ENCODE measurements around the gene GRPR.
"Not testable (repeated sequence)": the region's sequence is repeated elsewhere in the genome, so short reads cannot be mapped to it uniquely, and the experiment has no call there.

Gene GRPR

DNA sequence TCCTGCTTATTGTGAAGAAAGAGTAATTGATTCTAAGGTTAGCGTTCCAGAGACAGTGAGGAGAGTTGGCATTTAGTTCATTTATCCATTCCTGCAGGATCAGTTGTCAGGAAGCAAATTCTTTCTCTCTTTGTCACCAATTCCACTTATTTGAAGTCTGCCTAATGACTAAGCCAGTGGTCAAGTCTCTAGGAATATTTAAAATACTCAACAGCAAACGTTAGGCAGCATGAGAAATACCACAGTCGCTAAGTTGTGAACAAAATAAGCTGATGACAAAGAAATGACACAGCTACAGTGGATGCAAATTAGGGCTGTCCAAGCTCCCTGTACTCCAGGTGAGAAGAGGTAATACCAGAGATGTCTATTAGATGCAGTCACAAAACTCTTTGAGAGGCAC is 37.4 kb downstream of the GRPR start:
- Histone ChIP-seq H3K27me3 (ENCODE audit: insufficient read depth, low read length) (no peaks in the 10 kb centered on the region), H3K9ac (ENCODE audit: low read depth, low read length) (no peak overlapping the region), H3K4me1 (ENCODE audit: insufficient read depth, low read length) (no peaks in the 10 kb centered on the region), H3K4me3 (ENCODE audit: low read length) (no peak overlapping the region), H3K36me3 (ENCODE audit: insufficient read depth, low read depth, low read length) (peaks cover 16% of the 10 kb centered on the region; the same call in 1 of the 2 replicates), H3K27ac (ENCODE audit: low read length) (no peak overlapping the region), H3K9me3 (ENCODE audit: insufficient read depth, low read depth, low read length) (no peaks in the 10 kb centered on the region)

DNA sequence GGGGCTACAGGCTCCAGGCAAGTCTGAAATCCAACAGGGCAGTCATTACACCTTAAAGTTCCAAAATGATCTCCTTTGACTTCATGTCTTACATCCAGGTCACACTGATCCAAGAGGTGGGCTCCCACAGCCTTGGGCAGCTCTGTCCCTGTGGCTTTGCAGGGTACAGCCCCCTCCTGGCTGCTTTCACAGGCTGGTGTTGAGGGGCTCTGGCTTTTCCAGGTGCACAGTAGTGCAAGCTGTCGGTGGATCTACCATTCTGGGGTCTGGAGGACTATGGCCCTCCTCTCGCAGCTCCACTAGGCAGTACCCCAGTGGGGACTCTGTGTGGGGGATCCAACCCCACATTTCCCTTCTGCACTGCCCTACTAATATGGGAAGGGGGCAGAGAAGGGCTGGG is 37.8 kb downstream of the GRPR start:
- not testable (repeated sequence) for H3K9ac ChIP-seq (ENCODE audit: low read depth, low read length); H3K4me1 ChIP-seq (ENCODE audit: insufficient read depth, low read length); H3K9me3 ChIP-seq (ENCODE audit: insufficient read depth, low read depth, low read length); H3K27me3 ChIP-seq (ENCODE audit: insufficient read depth, low read length); H3K4me3 ChIP-seq (ENCODE audit: low read length); H3K27ac ChIP-seq (ENCODE audit: low read length)
- peaks cover 13% of the 10 kb centered on the region; the same call in 1 of the 2 replicates for H3K36me3 ChIP-seq (ENCODE audit: insufficient read depth, low read depth, low read length)

- H3K4me1 ChIP-seq (ENCODE audit: insufficient read depth, low read length), result no peaks in the 10 kb centered on the region
Observed at GRCh38 chrX:16162391-16162790, 39.0 kb downstream of the GRPR start.

DNA sequence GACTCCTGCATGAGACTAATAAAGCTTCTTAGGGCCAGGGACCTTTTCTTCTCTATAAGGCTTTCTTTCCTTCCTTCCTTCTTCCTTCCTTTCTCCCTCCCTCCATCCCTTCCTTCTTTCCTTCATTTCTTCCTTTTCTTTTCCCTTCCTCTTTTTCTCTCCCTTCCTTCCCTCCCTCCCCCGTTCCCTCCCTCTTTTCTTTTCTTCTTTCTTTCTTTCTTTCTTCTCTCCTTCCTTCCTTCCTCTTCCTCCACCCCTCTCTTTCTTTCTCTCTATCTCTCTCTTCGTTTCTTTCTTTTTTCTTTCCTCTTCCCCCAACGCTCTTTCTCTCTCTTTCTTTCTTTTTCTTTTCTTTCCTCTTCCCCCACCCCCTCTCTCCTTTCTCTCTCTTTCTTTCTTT is 41.4 kb downstream of the GRPR start:
- Histone ChIP-seq H3K4me3 (ENCODE audit: low read length) (no peak overlapping the region), H3K9me3 (ENCODE audit: insufficient read depth, low read depth, low read length) (no peaks in the 10 kb centered on the region), H3K27ac (ENCODE audit: low read length) (no peak overlapping the region), H3K9ac (ENCODE audit: low read depth, low read length) (no peak overlapping the region), H3K27me3 (ENCODE audit: insufficient read depth, low read length) (no peaks in the 10 kb centered on the region), H3K4me1 (ENCODE audit: insufficient read depth, low read length) (no peaks in the 10 kb centered on the region), H3K36me3 (ENCODE audit: insufficient read depth, low read depth, low read length) (no peaks in the 10 kb centered on the region; the same call in 1 of the 2 replicates)

More at GRCh38 chrX:16162391-16162790, 39.0 kb downstream of the GRPR start:
- Histone ChIP-seq H3K4me3 (ENCODE audit: low read length) (no peak overlapping the region), H3K9ac (ENCODE audit: low read depth, low read length) (no peak overlapping the region), H3K27ac (ENCODE audit: low read length) (no peak overlapping the region), H3K27me3 (ENCODE audit: insufficient read depth, low read length) (no peaks in the 10 kb centered on the region), H3K36me3 (ENCODE audit: insufficient read depth, low read depth, low read length) (peaks cover 2% of the 10 kb centered on the region; the same call in 1 of the 2 replicates), H3K9me3 (ENCODE audit: insufficient read depth, low read depth, low read length) (no peaks in the 10 kb centered on the region)

DNA sequence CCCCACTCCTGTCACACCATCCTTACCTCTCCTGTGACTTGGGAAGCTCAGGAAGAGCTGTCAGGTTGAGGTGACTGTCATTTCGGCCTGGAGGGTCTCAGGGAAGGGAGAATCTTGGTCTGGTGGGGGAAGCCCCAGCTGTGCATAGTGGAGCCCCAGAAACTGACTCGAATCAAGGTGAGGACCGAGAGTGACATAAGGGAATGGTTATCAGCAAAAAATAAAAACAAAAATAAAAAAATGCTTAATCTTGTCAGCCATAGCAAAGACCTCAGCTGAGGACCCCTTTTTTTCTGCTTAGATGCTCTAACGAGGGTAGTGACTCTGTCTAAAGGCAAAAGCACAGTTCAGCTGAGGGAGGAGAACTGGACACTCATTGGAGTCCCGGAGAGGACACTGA is 43.8 kb downstream of the GRPR start, which contains the start of gene MAGEB17:
Gene MAGEB17, plus strand, starts transcription at position 301 of the 400 bp plus-strand sequence. CDS start 2,902 bp downstream, outside the sequence.
- Histone ChIP-seq H3K27ac (ENCODE audit: low read length) (no peak within 1 kb of the TSS), H3K4me1 (ENCODE audit: insufficient read depth, low read length) (no peaks in the 10 kb centered on the region), H3K4me3 (ENCODE audit: low read length) (no peak within 1 kb of the TSS), H3K9me3 (ENCODE audit: insufficient read depth, low read depth, low read length) (no peaks in the 10 kb centered on the region), H3K27me3 (ENCODE audit: insufficient read depth, low read length) (no peaks in the 10 kb centered on the region), H3K9ac (ENCODE audit: low read depth, low read length) (no peak within 1 kb of the TSS), H3K36me3 (ENCODE audit: insufficient read depth, low read depth, low read length) (no peaks in the 10 kb centered on the region)

- Histone ChIP-seq H3K27me3 (ENCODE audit: insufficient read depth, low read length) (no peaks in the 10 kb centered on the region), H3K36me3 (ENCODE audit: insufficient read depth, low read depth, low read length) (no peaks in the 10 kb centered on the region), H3K4me1 (ENCODE audit: insufficient read depth, low read length) (no peaks in the 10 kb centered on the region), H3K9ac (ENCODE audit: low read depth, low read length) (no peak overlapping the region), H3K27ac (ENCODE audit: low read length) (no peak overlapping the region), H3K4me3 (ENCODE audit: low read length) (no peak overlapping the region), H3K9me3 (ENCODE audit: insufficient read depth, low read depth, low read length) (no peaks in the 10 kb centered on the region)
Observed at GRCh38 chrX:16171039-16171438, 47.7 kb downstream of the GRPR start.

GRCh38 chrX:16171944-16172343 is 48.6 kb downstream of the GRPR start:
- no peaks in the 10 kb centered on the region for H3K4me1 ChIP-seq (ENCODE audit: insufficient read depth, low read length)
- H3K4me3 ChIP-seq (ENCODE audit: low read length), result no peak overlapping the region
- H3K27ac ChIP-seq (ENCODE audit: low read length), result no peak overlapping the region
- H3K36me3 ChIP-seq (ENCODE audit: insufficient read depth, low read depth, low read length), result no peaks in the 10 kb centered on the region; the same call in 1 of the 2 replicates
- no peaks in the 10 kb centered on the region for H3K9me3 ChIP-seq (ENCODE audit: insufficient read depth, low read depth, low read length)
- H3K27me3 ChIP-seq (ENCODE audit: insufficient read depth, low read length), result no peaks in the 10 kb centered on the region
- no peak overlapping the region for H3K9ac ChIP-seq (ENCODE audit: low read depth, low read length)

DNA sequence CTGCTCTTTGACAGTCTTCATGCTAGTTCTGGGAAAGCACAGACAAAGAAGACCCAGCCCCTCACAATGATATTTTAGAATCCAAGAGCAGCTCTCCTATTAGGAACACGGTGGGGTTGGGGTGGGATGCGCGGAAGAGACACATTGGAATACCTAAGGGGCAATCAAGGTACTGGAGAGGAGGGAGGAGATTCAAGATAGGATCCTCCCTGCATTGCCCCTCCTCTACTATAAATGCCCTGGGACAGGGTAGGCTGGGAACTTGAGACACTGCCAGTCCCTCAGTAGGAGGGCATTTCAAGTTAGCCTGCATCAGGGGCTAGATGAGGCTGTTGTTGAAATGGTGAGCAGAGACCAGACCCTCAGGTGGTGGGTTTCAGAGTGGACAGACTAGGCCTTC is 49.0 kb downstream of the GRPR start:
- H3K9me3 ChIP-seq (ENCODE audit: insufficient read depth, low read depth, low read length), result no peaks in the 10 kb centered on the region
- H3K4me1 ChIP-seq (ENCODE audit: insufficient read depth, low read length), result no peaks in the 10 kb centered on the region; the same call in 1 of the 2 replicates
- H3K27me3 ChIP-seq (ENCODE audit: insufficient read depth, low read length), result no peaks in the 10 kb centered on the region
- no peak overlapping the region for H3K27ac ChIP-seq (ENCODE audit: low read length)
- H3K9ac ChIP-seq (ENCODE audit: low read depth, low read length), result no peak overlapping the region
- H3K4me3 ChIP-seq (ENCODE audit: low read length), result no peak overlapping the region
- H3K36me3 ChIP-seq (ENCODE audit: insufficient read depth, low read depth, low read length), result no peaks in the 10 kb centered on the region; the same call in 1 of the 2 replicates

DNA sequence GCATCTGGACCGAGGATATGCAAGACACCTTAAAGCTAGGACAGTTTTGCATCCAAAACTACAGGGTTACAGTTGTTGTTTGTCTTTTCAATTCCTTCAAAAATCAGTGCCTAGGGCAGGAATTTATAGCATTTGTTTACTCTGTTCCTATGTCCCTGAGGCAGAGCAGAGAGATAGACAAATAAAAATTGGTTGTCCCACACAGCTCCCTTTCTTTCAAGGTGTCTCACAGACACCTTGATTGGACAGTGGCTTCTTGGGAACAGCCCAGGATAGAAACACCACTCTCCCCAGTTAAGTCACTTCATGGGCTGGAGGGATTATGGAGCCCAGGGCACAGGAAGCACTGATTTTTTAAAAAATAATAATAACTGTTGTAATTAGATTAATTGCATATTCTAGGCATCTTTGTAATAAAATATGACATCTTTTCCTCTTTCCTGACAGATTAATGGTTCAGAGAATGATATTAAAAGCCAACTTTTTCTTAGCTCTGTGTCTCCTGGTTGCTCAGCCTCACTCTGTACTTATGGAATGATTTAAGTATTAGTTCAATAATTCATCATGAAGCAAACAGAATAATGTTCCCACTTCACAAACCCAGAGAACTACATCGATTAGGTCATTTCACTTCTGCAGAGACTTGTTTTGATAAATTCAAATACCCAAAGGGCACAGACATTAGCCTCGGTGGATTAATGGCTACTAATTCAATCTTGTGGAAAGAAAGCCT is 52.1 kb downstream of the GRPR start:
- Histone ChIP-seq H3K9ac (ENCODE audit: low read depth, low read length) (no peak overlapping the region), H3K27me3 (ENCODE audit: insufficient read depth, low read length) (no peaks in the 10 kb centered on the region), H3K27ac (ENCODE audit: low read length) (no peak overlapping the region), H3K9me3 (ENCODE audit: insufficient read depth, low read depth, low read length) (no peaks in the 10 kb centered on the region), H3K4me1 (ENCODE audit: insufficient read depth, low read length) (peaks cover 5% of the 10 kb centered on the region; the same call in 1 of the 2 replicates), H3K36me3 (ENCODE audit: insufficient read depth, low read depth, low read length) (no peaks in the 10 kb centered on the region; the same call in 1 of the 2 replicates), H3K4me3 (ENCODE audit: low read length) (no peak overlapping the region)

- Histone ChIP-seq H3K36me3 (ENCODE audit: insufficient read depth, low read depth, low read length) (no peaks in the 10 kb centered on the region; the same call in 1 of the 2 replicates), H3K27me3 (ENCODE audit: insufficient read depth, low read length) (no peaks in the 10 kb centered on the region), H3K4me3 (ENCODE audit: low read length) (no peak overlapping the region), H3K9ac (ENCODE audit: low read depth, low read length) (no peak overlapping the region), H3K4me1 (ENCODE audit: insufficient read depth, low read length) (peaks cover 5% of the 10 kb centered on the region; the same call in 1 of the 2 replicates), H3K9me3 (ENCODE audit: insufficient read depth, low read depth, low read length) (no peaks in the 10 kb centered on the region), H3K27ac (ENCODE audit: low read length) (no peak overlapping the region)
Observed at GRCh38 chrX:16177260-16177659, 53.9 kb downstream of the GRPR start.

DNA sequence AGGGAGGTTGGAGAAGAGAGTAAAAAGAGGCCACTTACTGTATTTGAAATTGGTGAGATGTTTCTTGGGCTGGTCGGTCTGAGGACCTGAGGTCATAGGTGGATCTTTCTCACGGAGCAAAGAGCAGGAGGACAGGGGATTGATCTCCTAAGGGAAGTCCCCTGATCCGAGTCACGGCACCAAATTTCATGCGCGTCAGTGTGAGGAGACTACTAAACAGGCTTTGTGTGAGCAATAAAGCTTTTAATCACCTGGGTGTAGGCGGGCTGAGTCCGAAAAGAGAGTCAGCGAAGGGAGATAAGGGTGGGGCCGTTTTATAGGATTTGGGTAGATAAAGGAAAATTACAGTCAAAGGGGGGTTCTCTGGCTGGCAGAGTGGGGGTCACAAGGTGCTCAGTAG is 60.5 kb downstream of the GRPR start:
- H3K9ac ChIP-seq (ENCODE audit: low read depth, low read length); H3K36me3 ChIP-seq (ENCODE audit: insufficient read depth, low read depth, low read length); H3K4me3 ChIP-seq (ENCODE audit: low read length); H3K9me3 ChIP-seq (ENCODE audit: insufficient read depth, low read depth, low read length); H3K27me3 ChIP-seq (ENCODE audit: insufficient read depth, low read length); H3K27ac ChIP-seq (ENCODE audit: low read length): not testable (repeated sequence)
- H3K4me1 ChIP-seq (ENCODE audit: insufficient read depth, low read length), result peaks cover 23% of the 10 kb centered on the region; the same call in 1 of the 2 replicates

- H3K36me3 ChIP-seq (ENCODE audit: insufficient read depth, low read depth, low read length), result no peaks in the 10 kb centered on the region
- peak overlapping the region; percentile 52; the same call in 1 of the 2 replicates for H3K9ac ChIP-seq (ENCODE audit: low read depth, low read length)
- peaks cover 21% of the 10 kb centered on the region; the same call in 1 of the 2 replicates for H3K4me1 ChIP-seq (ENCODE audit: insufficient read depth, low read length)
- H3K27ac ChIP-seq (ENCODE audit: low read length), result no peak overlapping the region
- no peaks in the 10 kb centered on the region for H3K9me3 ChIP-seq (ENCODE audit: insufficient read depth, low read depth, low read length)
- H3K4me3 ChIP-seq (ENCODE audit: low read length), result no peak overlapping the region
- H3K27me3 ChIP-seq (ENCODE audit: insufficient read depth, low read length), result no peaks in the 10 kb centered on the region
Observed at GRCh38 chrX:16185725-16186136, 62.4 kb downstream of the GRPR start.

Data from iPS-20b (cell line).